NCI-H146 treated with DMSO at 0.1 percent for 48 hours (cell line): Measurements from ENCODE around the gene LEUTX.
A peak's percentile ranks its signal among the peaks of the same experiment; 100 is the strongest.
"Not testable (repeated sequence)": the region's sequence is repeated elsewhere in the genome, so short reads cannot be mapped to it uniquely, and the experiment has no call there.

Experiments
- DNase-seq: peaks from one replicate; lab custom pipeline; 2025; ENCODE audit not compliant: unreplicated experiment; lab: John Stamatoyannopoulos, UW

The LEUTX gene

DNA sequence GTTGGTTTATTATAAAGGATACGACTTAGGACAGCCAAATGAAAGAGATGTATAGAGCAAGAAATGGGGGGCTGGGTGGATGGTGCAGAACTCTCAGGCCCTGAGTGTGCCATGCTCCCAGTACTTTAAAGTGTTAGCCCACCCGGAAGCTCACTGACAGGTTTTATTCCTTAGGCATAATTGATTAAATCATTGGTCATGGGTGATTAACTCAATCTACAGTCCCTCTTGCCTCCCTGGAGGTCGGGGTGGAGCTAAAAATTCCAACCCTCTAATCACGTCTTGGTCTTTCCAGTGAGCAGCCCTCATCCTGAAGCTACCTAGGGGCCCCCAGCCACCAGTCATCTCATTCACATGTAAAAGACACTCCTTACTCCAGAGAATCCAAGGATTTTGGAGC, 9.9 kb upstream of the LEUTX start:
- peak; percentile 9 for DNase-seq

DNA sequence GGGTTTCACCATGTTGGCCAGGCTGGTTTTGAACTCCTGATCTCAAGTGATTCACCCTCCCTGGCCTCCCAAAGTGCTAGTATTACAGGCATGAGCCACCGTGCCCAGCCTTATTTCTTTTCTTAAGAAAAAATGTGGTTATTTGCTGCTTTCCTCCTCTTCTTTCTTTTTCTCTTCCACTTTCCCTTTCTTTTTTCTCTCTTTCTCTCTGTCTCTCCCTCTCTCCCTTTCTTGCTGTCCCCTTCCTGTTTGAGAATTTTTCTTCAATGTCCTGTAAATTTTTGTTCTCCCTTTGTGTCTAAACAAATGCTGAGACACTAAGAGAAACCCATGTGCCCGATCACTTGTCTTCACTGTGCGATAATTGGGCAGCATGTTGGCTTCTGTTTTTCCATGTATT, 2.2 kb downstream of the LEUTX start:
- no peak for DNase-seq

DNA sequence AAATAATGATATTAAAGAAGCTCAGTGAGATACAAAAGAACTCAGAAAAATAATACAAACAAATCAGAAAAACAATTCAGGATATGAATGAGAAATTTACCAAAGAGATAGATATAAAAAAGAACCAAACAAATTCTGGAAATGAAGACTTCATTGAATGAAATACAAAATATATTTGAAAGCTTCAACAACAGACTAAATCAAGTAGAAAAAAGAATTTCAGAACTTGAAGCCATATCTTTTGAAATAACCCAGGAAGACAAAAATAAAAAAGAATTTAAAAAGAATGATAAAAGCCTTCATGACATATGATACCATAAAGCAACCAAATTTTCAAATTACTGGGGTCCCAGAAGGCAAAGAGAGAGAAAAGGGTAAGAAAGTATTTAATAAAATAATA, 9.6 kb downstream of the LEUTX start:
- DNase-seq = no peak

DNA sequence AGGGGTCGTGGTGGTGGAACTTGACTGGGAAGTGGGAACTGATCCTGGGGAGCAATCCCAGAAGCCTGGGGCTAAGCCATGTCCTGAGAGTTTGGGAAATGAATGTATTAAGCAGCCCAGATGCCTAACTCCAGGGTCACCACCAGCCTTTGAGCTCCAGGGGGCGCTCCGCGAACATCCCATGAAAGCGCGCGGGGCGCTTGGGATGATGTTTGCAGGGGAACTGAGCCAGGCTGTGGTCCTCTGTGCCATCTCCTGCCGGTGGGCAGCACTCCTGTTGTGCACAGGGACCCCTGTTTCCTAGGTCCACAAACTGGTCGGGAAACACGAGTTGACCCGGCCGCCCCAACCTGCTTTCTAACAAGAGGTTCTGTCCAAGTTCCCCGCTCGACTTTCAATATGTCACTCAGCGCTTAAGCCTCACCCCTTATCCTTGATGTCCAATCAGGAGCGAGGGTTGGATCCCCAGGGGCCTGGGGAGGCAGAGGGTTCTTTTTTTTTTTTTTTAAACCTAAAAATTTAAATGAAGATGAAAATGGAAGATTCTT, 14.4 kb downstream of the LEUTX start:
- DNase-seq = peak; percentile 83

DNA sequence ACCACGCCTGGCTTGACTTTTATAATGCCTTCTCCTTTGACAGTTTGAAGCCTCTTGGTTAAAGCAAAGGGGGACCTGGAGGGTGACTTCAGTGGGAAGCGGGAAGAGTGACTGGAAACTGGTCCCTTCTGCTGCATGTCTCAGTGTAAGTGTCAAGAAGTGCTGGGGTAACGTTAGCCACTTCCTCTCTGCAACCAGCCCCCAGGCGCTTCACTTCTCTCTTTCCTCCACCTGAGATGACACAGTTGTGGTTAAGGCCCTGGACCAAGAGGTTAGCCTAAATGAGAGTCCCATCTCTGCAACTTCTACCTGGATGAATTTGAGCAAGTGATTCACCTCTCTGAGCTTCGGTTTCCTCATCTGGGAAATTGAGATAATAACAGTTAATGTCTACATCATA, 16.3 kb downstream of the LEUTX start:
- no peak for DNase-seq

DNA sequence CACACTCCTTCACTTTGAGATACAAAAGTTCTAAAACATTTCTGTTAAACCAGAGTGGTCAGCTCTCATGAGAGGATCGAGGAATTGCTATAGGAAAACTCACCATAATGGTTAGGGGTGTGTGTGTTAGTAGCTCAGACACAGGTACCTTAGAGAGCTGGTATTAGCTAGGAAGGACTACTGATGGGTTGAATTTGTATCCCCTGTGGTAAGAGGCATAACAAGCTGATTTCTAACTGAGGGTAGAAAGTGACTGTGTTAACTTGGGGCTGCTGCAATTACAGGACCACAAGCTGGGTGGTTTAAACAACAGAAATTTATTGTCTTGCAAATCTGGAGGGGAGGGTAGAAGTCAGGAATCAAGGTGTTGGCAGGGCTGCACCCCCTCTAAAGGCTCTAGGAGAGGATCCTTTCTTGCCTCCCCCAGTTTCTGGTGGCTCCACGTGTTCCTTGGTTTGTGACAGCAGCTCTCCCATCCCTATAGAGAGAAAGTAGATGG, 17.4 kb downstream of the LEUTX start:
- no peak for DNase-seq

DNA sequence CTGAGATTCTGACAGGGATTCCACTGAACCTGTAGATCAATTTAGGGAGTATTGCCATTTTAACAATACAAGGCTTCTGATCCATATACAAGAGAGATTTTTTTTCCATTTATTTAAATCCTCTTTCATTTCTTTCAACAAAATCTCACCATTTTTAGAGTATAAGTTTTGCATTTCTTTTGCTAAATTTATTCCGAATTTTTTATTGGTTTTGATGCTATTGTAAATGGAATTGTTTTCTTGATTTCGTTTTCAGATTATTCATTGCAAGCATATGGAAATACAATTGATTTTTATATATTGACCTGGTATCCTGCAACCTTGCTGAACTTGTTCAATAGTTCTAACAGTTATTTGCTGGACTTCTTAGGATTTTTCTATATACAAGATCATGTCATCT, 18.4 kb downstream of the LEUTX start:
- DNase-seq = no peak

DNA sequence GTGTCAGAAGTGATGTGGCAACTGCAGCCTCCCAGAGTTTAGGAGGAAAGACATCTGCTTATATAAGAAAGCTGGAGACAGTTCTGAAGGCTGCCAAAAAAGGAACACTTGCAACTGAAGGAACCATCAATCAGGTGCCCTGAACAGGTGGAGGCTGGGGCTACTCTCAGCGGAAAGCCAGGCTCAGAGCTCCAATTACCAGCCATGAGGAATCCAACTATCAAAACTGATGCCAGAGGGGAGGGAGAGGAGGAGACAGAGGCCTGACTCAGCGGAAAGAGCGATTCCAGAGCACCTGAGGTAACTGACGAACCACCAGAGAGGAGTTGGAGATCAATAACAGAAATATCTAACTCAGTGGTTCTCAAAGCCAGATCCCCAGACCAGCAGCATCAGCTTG, 24.3 kb downstream of the LEUTX start:
- no peak for DNase-seq

DNA sequence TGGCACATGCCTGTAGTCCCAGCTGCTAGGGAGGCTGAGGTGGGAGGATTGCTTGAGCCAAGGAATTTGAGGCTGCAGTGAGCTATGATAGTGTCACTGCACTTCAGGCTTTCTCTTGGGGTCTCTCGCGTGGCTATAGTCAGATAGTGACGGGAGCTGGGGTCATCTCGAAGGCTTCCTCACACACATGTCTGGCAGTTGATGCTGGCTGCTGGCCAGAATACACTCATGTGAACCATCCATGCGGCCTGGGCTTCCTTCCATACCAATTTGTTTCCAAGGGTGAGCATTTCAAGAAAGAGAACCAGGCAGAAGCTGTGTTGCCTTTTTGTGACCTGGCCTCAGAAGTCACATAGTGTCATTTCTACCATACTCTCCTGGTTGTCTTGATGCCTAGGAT, 26.4 kb downstream of the LEUTX start:
- DNase-seq = no peak

DNA sequence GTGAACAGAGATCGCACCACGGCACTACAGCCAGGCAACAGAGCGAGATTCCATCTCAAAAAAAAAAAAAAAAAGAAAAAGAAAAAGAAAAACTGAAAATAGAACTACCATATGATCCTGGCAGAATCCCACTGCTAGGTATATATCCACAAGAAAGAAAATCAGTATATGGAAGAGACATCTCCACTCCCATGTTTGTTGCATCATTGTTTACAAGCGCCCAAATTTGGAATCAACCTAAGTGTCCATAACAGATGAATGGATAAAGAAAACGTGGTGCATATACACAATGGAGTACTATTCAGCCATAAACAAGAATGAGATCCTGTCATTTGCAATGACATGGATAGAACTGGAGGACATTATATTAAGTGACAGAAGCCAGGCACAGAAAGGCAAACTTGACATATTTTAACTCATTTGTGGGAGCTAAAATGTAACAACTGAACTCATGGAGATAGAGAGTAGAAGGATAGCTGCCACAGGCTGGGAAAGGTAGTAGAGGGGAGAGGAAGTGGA, 29.3 kb downstream of the LEUTX start:
- no peak for DNase-seq

DNA sequence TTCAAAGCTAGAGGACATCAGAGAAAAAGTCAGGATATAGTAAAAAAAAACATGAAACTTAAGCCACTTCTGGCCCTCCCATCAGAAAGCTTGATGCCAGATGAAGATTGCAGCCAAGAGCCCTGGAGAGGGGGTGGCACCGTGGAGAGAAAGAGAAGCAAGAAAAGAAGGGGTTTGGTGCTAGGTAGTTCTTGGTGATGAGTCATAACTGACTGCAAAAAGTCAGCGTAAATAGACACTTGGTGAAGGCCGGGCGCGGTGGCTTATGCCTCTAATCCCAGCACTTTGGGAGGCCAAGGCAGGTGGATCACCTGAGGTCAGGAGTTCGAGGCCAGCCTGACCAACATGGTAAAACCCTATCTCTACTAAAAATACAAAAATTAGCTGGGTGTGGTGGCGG, 30.0 kb downstream of the LEUTX start:
- not testable (repeated sequence) for DNase-seq

DNA sequence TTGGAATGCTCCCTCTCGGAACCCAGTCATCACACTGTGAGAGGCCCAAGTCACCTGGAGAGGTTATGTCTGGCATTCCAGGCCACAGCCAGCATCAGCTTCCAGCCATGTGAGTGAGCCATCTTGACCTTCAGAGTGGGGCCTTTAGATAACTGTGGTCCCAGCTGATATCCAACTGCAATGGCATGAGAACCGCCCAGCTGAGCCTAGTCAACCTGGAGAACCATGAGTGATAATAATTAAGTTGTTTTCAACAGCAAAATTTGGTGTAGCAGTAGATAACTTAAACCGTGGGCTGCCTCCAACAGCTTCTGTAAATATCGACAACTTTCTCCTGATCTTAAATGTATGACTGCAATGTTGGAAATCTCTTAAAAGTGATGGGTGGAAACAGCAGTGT, 30.7 kb downstream of the LEUTX start:
- DNase-seq = no peak

DNA sequence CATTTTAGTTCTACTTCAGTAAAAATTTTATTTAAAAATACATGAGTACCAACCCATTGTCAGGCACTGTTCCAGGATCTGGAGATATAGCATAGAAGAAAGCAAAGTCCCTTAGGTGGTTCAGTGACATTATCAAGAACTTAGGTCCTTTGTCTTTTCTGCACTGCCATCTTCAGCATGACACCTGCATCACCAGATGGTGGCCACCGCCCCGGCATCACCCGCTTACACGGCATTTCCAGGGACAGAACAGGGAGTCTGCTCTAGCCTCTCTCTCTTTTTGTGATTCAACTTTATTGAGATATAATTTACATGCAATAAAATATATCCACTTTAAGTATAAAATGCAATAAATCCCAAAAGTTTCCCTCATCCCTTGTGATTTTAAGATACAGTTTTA, 31.8 kb downstream of the LEUTX start:
- no peak for DNase-seq

DNA sequence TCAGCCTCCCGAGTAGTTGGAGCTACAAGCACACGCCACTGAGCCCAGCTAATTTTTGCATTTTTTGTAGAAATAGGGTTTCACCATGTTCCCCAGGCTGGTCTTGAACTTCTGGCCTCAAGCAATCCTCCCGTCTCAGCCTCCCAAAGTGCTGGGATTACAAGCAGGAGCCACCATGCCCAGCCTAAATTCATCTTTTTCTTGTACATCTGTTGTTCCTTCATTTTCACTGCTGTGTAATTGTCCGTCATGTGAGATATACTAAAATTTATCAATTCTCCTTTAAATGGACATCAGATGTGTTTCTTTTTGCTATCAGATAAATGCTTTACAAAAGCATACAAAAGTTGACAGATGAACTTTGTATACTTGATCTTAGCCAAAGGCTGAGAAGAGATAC, 32.4 kb downstream of the LEUTX start:
- DNase-seq = no peak

DNA sequence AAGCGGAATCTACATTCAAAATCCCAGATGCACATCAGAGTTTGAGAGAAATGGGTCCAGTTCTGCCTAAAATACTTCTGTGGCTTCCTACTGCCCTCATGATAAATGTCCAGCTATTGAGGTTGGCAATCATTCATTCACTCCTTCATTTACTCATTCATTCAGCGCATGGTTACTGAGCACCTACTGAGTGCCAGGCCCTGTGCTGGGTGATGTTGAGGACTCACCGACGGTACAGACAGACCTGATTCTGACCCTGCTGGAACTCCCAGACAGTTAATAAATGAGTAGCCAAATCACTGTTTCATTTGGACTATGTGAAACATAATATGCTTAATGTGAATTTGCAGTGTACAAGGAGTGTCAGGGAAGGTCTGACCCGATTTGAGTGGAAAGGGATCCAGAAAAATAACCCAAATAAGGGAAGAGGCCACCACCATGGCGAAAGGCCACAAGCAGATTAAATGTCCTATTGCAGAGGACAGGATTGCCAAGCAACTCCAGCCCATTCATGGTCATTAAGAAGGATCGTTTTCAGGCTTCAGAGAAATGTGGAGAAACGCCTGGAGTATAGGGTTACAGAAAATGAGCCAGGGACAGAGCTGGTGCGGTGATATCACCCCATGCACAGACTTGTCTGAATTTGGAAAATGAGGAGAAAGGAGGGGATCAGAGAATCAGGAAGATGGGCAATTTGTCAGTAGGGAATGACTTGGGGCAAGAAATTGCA, 34.8 kb downstream of the LEUTX start:
- no peak for DNase-seq

DNA sequence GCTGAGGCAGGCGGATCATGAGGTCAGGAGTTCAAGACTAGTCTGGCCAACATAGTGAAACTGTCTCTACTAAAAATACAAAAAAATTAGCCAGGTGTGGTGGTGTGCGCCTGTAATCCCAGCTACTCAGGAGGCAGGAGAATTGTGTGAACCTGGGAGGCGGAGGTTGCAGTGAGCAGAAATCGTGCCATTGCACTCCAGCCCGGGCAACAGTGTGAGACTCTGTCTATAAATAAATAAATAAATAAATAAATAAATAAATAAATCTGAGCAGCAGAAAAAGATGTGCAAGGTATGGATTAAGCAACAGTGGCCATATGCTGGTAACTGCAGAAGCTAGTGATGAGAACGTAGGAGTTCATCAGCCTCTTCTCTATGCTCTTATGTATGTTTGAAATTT, 35.5 kb downstream of the LEUTX start:
- DNase-seq = not testable (repeated sequence)

DNA sequence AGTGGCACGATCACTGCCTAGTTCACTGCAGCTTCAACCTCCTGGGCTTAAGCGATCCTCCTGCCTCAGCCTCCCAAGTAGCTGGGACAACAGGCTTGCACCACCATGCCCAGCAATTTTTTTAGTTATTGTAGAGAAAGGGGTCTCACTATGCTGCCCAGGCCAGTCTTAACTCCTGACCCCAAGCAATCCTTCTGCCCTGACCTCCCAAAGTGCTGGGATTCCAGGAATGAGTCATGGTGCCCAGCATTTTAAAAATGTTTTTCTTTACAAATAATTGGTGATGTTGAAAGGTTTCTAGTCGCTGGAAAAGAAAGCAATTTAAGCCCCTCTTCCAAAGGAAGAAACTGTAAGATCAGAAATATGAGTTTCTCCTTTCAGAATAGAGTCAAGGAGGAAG, 35.9 kb downstream of the LEUTX start:
- DNase-seq = no peak

DNA sequence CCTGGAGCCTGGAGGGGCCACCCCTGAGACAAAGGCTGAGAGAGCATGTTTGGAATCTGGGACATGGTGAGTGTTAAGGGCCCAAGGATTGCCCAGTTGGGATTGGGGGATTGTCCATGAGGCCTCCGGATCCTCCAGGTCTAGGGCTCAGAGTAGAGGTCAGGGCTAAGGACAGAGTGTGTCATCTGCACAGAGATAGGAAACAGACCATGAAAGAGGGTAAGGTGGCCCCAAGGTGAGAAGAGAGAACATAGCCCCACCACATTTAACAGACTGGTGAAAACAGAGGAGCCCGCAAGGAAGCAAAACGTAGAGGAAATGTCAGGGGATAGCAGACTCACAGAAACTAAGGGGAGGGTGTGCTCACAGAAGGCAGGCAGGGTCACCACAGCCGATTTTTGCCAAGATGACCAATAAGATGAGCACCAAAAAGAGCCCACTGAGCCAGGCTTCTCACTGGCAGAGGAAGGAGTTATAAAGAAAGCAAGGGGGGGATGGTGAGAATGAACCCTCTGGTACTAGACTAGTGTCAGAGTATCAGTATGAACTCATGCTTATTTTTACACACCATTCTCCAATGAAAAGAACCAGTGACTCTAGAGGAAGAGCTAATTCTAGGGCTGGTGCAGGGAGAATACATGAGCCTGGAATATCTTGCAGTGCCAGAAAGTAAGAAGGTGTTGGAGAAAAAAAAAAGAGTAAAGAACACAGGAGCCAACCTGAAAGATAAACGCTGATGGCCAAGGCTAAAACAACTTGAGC, 37.8 kb downstream of the LEUTX start:
- no peak for DNase-seq

DNA sequence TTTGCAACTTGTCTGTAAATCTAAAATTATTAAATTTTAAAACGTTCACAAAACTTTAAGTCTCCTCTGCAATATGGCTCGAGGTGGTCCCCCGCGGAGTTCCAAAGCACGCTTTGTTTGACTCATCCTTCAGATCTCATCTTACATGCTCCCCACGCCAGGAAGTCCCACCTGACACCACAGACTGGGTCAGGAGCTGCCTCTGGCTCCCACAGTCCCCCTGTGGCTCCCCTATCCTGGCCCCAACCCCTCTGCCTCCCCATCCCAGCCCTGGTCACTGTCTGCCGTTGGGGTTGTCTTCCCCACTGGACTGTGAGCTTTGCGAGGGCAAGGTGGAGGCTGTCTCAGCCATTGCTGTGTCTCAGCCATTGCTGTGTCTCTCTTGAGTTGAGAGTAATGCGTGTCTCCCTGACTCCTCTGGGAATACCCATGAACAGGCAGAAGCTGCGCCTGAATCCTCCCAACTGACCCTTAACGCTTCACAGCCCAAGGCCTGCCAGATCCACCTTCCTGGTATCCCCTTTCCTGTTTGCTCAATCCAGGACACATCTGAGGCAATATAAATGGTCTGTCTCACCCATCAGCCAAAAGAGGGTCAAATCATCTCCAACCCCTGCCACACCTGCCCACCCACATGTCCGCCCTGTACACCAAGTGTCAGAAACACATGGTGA, 39.4 kb downstream of the LEUTX start:
- no peak for DNase-seq

DNA sequence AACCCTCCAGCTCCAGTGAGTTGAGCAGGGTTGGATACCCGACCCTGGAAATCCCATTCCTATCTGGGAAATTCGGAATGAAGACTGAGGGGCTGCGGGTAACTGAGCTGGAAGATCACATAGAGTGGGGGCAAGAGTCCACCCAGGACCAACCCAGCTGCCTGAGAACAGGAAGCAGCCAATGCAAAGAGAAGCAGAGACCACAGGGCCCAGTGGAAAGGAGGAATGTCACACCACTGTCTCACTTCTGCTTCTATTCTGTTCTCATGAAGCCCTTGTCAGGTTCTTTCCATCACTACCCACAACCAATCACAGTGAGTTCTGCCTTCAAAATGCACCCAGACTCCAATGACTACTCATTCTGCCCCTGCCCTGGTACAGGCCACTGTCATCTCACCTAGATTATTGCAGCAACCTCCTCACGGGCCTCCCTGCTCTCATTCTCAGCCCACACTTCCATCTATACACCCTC, 40.0 kb downstream of the LEUTX start:
- no peak for DNase-seq

DNA sequence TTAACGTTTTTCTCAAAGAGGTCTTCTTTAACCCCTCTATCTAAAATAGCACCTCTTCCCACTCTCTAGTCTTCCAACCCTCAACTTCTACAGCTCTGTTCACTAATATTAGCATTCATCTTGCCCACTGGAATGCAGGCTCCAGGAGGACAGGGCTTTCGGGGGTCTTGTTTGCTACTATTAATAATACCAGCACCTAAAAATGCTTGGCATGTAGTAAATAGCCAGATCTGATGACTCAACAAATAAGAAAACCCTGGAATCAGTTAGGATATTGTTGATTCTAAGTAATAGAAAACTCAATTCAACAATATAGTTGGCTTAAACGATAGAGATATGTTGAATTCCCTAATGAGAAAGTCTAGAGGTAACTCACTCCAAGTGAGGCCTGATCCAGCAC, 41.1 kb downstream of the LEUTX start:
- DNase-seq = no peak
